Measurements from ENCODE around the gene GASK1A. TPM values are rescaled to one million over a fixed set of nuclear protein-coding genes. Genes with fewer than 3 reads are reported as not detected.

The GASK1A gene
- total RNA-seq, 1 experiment from 2014 or later, result 5.4 TPM

GRCh38 chr3:43093006-43093405 is 113.9 kb downstream of the GASK1A start:
- no peak overlapping the region for H2BK12ac ChIP-seq (ENCODE audit: insufficient read length, low read depth, low read length)
- no peak for DNase-seq
- H2AK5ac ChIP-seq (ENCODE audit: insufficient read length, low read length), result no peak overlapping the region
- no peaks in the 10 kb centered on the region for H4K20me1 ChIP-seq (ENCODE audit: control insufficient read depth, insufficient read depth, insufficient read length)
- TF ChIP-seq, protein P1, sequence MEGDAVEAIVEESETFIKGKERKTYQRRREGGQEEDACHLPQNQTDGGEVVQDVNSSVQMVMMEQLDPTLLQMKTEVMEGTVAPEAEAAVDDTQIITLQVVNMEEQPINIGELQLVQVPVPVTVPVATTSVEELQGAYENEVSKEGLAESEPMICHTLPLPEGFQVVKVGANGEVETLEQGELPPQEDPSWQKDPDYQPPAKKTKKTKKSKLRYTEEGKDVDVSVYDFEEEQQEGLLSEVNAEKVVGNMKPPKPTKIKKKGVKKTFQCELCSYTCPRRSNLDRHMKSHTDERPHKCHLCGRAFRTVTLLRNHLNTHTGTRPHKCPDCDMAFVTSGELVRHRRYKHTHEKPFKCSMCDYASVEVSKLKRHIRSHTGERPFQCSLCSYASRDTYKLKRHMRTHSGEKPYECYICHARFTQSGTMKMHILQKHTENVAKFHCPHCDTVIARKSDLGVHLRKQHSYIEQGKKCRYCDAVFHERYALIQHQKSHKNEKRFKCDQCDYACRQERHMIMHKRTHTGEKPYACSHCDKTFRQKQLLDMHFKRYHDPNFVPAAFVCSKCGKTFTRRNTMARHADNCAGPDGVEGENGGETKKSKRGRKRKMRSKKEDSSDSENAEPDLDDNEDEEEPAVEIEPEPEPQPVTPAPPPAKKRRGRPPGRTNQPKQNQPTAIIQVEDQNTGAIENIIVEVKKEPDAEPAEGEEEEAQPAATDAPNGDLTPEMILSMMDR (conservative IDR thresholded peaks at IDR 0.05), result no peak
- no peak overlapping the region for H3T11ph ChIP-seq (ENCODE audit: low read length)
- H3K9me3 ChIP-seq (ENCODE audit: control insufficient read depth, low read depth, low read length), result no peaks in the 10 kb centered on the region
- Mint-ChIP-seq H3K4me1 (peaks cover 20 to 23% of the 10 kb centered on the region in 2 experiments; a peak in 3 of 4 replicates), H3K27ac (no peak overlapping the region), H3K36me3 (ENCODE audit: insufficient read depth in 1 of 3, low read depth in 3 of 3) (no peaks in the 10 kb centered on the region; a peak in 1 of 7 replicates), H3K9me3 (no peaks in the 10 kb centered on the region), H3K4me3 (no peak overlapping the region), H3K27me3 (ENCODE audit: low read depth) (no peaks in the 10 kb centered on the region)
- H2BK15ac ChIP-seq (ENCODE audit: low read depth, low read length), result no peak overlapping the region
- no peak overlapping the region for H3K14ac ChIP-seq (ENCODE audit: insufficient read depth, low read length)
- H2BK5ac ChIP-seq (ENCODE audit: insufficient read length, low read length), result no peak overlapping the region
- H2BK20ac ChIP-seq (ENCODE audit: low read depth, low read length, poor library complexity, severe bottlenecking), result no peak overlapping the region
- no peak overlapping the region for H3K18ac ChIP-seq (ENCODE audit: insufficient read length, low read depth, low read length)
- no peak overlapping the region for H3K4me2 ChIP-seq (ENCODE audit: insufficient read depth, insufficient read length, low read length)
- no peaks in the 10 kb centered on the region for H3K79me2 ChIP-seq (ENCODE audit: insufficient read depth, low read length)
- H3K27ac ChIP-seq (ENCODE audit: insufficient read length, low read depth, low read length), result no peak overlapping the region
- H2BK120ac ChIP-seq (ENCODE audit: low read depth, low read length, poor library complexity, severe bottlenecking), result no peak overlapping the region
- H4K5ac ChIP-seq (ENCODE audit: insufficient read length, low read depth, low read length), result no peak overlapping the region
- H4K8ac ChIP-seq (replicated peaks; ENCODE audit: insufficient read length, low read depth, low read length), result no peak overlapping the region
- H2AFZ ChIP-seq (ENCODE audit: low read length), result no peak overlapping the region
- H3K56ac ChIP-seq (ENCODE audit: insufficient read length, low read depth, low read length), result no peak overlapping the region
- H3K4ac ChIP-seq (ENCODE audit: low read depth, low read length), result no peak overlapping the region
- no CpG with 5 or more reads among the region's 1 CpG for WGBS (ENCODE audit: extremely low coverage, insufficient read length, low lambda C conversion rate)
- H3K4me1 ChIP-seq (ENCODE audit: insufficient read depth, low read length), result no peaks in the 10 kb centered on the region
- H3K27me3 ChIP-seq (ENCODE audit: insufficient read depth, low read length), result no peaks in the 10 kb centered on the region
- H3K23ac ChIP-seq (ENCODE audit: insufficient read length, low read depth, low read length), result no peak overlapping the region
- H3K23me2 ChIP-seq (ENCODE audit: insufficient read length, low read depth, low read length, poor library complexity, severe bottlenecking), result no peaks in the 10 kb centered on the region
- H3K9ac ChIP-seq (ENCODE audit: extremely low read depth, insufficient read length, low read length), result no peak overlapping the region
- no peak overlapping the region for H4K91ac ChIP-seq (ENCODE audit: insufficient read length, low read depth, low read length)
- no peaks in the 10 kb centered on the region for H3K79me1 ChIP-seq (ENCODE audit: insufficient read depth, low read depth, low read length, poor library complexity, severe bottlenecking)

Measured in H9 (cell line).